HG03060 (cell line): Measurements from ENCODE around the gene PELI2.
A peak's percentile ranks its signal among the peaks of the same experiment; 100 is the strongest.

ENCODE experiments used
- ATAC-seq: cut with Tn5 transposase; IDR thresholded peaks from one replicate; pipeline ENCODE4 v1.9.1; 2021; ENCODE audit warnings: low read depth, moderate number of reproducible peaks; ENCODE audit not compliant: unreplicated experiment

Gene PELI2

GRCh38 chr14:56199095-56199981 lies 81.1 kb downstream of the PELI2 start:
- ATAC-seq = peak; percentile 65

- peak; percentile 60 for ATAC-seq
Measured at GRCh38 chr14:56199982-56200577, 81.9 kb downstream of the PELI2 start.

- no peak for ATAC-seq
Measured at GRCh38 chr14:56202256-56202655, 84.0 kb downstream of the PELI2 start.

- no peak for ATAC-seq
Measured at GRCh38 chr14:56205881-56206280, 87.7 kb downstream of the PELI2 start.

- no peak for ATAC-seq
Measured at GRCh38 chr14:56206596-56206995, 88.4 kb downstream of the PELI2 start.

GRCh38 chr14:56207626-56208292 lies 89.5 kb downstream of the PELI2 start:
- no peak for ATAC-seq

GRCh38 chr14:56208520-56208919 lies 90.3 kb downstream of the PELI2 start:
- no peak for ATAC-seq

GRCh38 chr14:56210571-56210970 lies 92.4 kb downstream of the PELI2 start:
- no peak for ATAC-seq

- ATAC-seq = no peak
Measured at GRCh38 chr14:56211084-56211483, 92.9 kb downstream of the PELI2 start.

GRCh38 chr14:56211844-56212243 lies 93.6 kb downstream of the PELI2 start:
- ATAC-seq = no peak

- ATAC-seq = no peak
Measured at GRCh38 chr14:56212521-56212920, 94.3 kb downstream of the PELI2 start.

GRCh38 chr14:56213306-56213705 lies 95.1 kb downstream of the PELI2 start:
- ATAC-seq = no peak

- no peak for ATAC-seq
Measured at GRCh38 chr14:56215180-56215579, 97.0 kb downstream of the PELI2 start.

GRCh38 chr14:56216626-56217379 lies 98.6 kb downstream of the PELI2 start:
- ATAC-seq = no peak

- ATAC-seq = no peak
Measured at GRCh38 chr14:56217380-56218045, 99.3 kb downstream of the PELI2 start.

GRCh38 chr14:56219666-56220413 lies 101.6 kb downstream of the PELI2 start:
- ATAC-seq = no peak

- no peak for ATAC-seq
Measured at GRCh38 chr14:56221382-56222128, 103.3 kb downstream of the PELI2 start.

- ATAC-seq = no peak
Measured at GRCh38 chr14:56224229-56224628, 106.0 kb downstream of the PELI2 start.
